ENCODE data around the gene MORN5. TPM values are rescaled to one million over a fixed set of nuclear protein-coding genes. Genes with fewer than 3 reads are reported as not detected.

Gene MORN5
- total RNA-seq, 2 donors from 2014 or later = not detected

DNA sequence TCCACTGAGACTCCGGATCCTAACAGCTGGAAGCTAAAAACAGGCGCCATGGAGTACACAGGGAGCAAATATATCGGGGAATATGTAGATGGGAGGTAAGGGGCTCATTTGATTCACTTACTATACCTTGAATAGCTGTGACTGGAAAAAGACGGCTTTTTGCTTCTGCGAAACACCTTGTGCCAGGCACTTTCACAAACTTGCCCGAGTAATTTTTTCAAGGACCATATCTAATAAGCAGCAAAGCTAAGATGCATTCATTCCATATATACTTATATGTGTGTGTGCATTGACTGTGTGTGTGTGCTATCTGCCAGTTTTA is 178 bp downstream of the MORN5 start:
- TF ChIP-seq, protein P1, sequence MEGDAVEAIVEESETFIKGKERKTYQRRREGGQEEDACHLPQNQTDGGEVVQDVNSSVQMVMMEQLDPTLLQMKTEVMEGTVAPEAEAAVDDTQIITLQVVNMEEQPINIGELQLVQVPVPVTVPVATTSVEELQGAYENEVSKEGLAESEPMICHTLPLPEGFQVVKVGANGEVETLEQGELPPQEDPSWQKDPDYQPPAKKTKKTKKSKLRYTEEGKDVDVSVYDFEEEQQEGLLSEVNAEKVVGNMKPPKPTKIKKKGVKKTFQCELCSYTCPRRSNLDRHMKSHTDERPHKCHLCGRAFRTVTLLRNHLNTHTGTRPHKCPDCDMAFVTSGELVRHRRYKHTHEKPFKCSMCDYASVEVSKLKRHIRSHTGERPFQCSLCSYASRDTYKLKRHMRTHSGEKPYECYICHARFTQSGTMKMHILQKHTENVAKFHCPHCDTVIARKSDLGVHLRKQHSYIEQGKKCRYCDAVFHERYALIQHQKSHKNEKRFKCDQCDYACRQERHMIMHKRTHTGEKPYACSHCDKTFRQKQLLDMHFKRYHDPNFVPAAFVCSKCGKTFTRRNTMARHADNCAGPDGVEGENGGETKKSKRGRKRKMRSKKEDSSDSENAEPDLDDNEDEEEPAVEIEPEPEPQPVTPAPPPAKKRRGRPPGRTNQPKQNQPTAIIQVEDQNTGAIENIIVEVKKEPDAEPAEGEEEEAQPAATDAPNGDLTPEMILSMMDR (IDR thresholded peaks at IDR 0.05) = no peak
- Histone ChIP-seq H3K36me3 (no peaks in the 10 kb centered on the region), H3K27me3 (replicated peaks; ENCODE audit: insufficient read depth) (no peaks in the 10 kb centered on the region), H3K4me1 (ENCODE audit: control insufficient read depth in 1 of 2, low read depth in 2 of 2) (peaks cover 8 to 12% of the 10 kb centered on the region in 2 donors), H3K27ac (peak overlapping the region in 1 of 2 donors; percentile 49), H3K9me3 (no peaks in the 10 kb centered on the region), H3K4me3 (peak overlapping the region; percentile 88)
- ATAC-seq (ENCODE audit: insufficient number of reproducible peaks, low FRiP score, low read depth) = no peak
- no peak for DNase-seq (ENCODE audit: low spot score)

DNA sequence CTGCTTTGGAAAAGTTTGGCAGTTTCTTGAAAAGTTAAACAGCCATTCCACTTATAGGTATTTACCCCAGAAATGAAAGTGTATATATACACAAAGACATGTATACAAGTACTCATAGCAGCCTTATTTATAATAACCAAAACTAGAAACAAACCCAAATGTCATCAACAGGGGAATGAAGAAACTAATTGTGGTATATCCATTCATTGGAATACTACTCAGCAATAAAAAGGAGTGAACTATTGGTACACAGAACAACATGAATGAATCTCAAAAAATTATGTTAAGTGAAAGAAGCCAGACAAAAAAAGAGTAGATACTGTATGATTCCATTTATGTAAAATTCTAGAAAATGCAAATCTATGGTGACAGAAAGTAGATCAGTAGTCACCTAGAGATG is 2.7 kb downstream of the MORN5 start:
- H3K27ac ChIP-seq = no peak overlapping the region
- DNase-seq (ENCODE audit: low spot score) = no peak
- no peaks in the 10 kb centered on the region for H3K9me3 ChIP-seq
- peaks cover 8 to 12% of the 10 kb centered on the region in 2 donors for H3K4me1 ChIP-seq (ENCODE audit: control insufficient read depth in 1 of 2, low read depth in 2 of 2)
- H3K27me3 ChIP-seq (replicated peaks; ENCODE audit: insufficient read depth) = no peaks in the 10 kb centered on the region
- H3K4me3 ChIP-seq = no peak overlapping the region
- no peaks in the 10 kb centered on the region for H3K36me3 ChIP-seq
- no peak for ATAC-seq (ENCODE audit: insufficient number of reproducible peaks, low FRiP score, low read depth)
- TF ChIP-seq, protein P1 (IDR thresholded peaks at IDR 0.05) = no peak

DNA sequence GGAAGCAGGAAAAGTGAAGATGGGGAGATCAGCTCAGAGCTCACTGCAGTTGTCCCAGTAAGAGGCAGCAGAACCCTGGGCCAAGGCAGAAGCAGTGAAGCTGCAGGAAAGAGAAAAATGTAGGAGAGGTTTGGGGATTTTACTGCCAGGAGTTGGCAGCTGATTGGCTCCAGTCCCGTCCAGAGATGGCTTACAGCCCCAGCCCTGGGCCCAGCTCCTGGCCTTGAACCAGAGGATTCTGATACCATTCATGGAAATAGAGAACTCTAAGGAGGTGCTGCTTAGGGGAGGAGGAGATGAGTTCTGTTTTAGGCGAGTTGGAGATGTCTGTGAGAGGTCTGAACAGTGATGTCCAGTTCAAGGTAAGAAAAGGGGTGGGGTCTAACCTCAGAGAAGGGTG is 4.6 kb downstream of the MORN5 start:
- no peak overlapping the region for H3K4me3 ChIP-seq
- no peaks in the 10 kb centered on the region for H3K9me3 ChIP-seq
- no peaks in the 10 kb centered on the region for H3K36me3 ChIP-seq
- no peaks in the 10 kb centered on the region for H3K4me1 ChIP-seq (ENCODE audit: control insufficient read depth in 1 of 2, low read depth in 2 of 2)
- H3K27me3 ChIP-seq (replicated peaks; ENCODE audit: insufficient read depth) = no peaks in the 10 kb centered on the region
- ATAC-seq (ENCODE audit: insufficient number of reproducible peaks, low FRiP score, low read depth) = no peak
- TF ChIP-seq, protein P1 (IDR thresholded peaks at IDR 0.05) = no peak
- no peak for DNase-seq (ENCODE audit: low spot score)
- no peak overlapping the region for H3K27ac ChIP-seq

DNA sequence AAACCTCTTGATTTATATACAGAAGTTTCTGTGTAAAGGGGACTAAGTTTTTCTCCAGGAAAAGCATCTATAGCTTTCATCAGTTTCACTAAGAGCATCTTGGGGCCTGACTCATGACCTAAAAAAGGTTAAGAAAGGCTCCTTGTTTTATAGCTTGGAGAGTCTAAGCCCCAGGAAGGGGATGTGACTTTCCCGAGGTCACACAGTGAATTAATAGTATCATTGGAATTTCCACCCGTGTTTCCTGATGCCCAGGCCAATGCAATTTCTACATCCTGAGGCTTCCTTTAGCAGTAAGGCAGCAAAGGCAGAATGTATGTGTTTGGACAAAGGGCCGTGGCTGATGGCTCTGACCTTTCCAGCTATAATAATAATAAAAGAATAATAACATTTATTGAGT is 8.6 kb downstream of the MORN5 start:
- no peak overlapping the region for H3K4me3 ChIP-seq
- H3K9me3 ChIP-seq = no peaks in the 10 kb centered on the region
- no peak for DNase-seq (ENCODE audit: low spot score)
- no peaks in the 10 kb centered on the region for H3K27me3 ChIP-seq (replicated peaks; ENCODE audit: insufficient read depth)
- ATAC-seq (ENCODE audit: insufficient number of reproducible peaks, low FRiP score, low read depth) = no peak
- H3K4me1 ChIP-seq (ENCODE audit: control insufficient read depth in 1 of 2, low read depth in 2 of 2) = no peaks in the 10 kb centered on the region
- TF ChIP-seq, protein P1 (IDR thresholded peaks at IDR 0.05) = no peak
- no peak overlapping the region for H3K27ac ChIP-seq
- no peaks in the 10 kb centered on the region for H3K36me3 ChIP-seq

DNA sequence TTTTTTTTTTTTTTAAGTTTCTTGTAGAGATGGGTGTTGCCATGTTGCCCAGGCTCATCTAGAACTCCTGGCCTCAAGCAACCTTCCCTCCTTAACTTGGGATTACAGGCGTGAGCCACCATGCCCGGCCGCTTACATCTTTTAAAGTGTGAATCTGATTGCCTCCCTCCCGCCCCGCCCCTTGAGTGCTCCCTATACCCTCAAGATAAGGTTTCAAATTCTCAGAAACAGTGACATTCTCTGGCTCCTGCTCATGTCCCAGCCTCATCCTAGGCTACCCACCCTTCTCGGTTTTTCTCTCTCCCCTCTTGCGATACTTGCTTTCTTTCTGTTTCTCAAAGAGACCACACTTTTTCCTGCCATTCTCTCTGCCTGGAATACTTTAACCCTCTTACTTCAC is 12.4 kb downstream of the MORN5 start:
- no peaks in the 10 kb centered on the region for H3K27me3 ChIP-seq (replicated peaks; ENCODE audit: insufficient read depth)
- no peak for DNase-seq (ENCODE audit: low spot score)
- H3K27ac ChIP-seq = no peak overlapping the region
- TF ChIP-seq, protein P1 (IDR thresholded peaks at IDR 0.05) = no peak
- no peaks in the 10 kb centered on the region for H3K4me1 ChIP-seq (ENCODE audit: control insufficient read depth in 1 of 2, low read depth in 2 of 2)
- no peaks in the 10 kb centered on the region for H3K36me3 ChIP-seq
- no peak overlapping the region for H3K4me3 ChIP-seq
- no peak for ATAC-seq (ENCODE audit: insufficient number of reproducible peaks, low FRiP score, low read depth)
- no peaks in the 10 kb centered on the region for H3K9me3 ChIP-seq

All from thoracic aorta (tissue), 2 donors.